ENCODE data around the gene ADAMTS6.
"Not testable (repeated sequence)": the region's sequence is repeated elsewhere in the genome, so short reads cannot be mapped to it uniquely, and the experiment has no call there.

The ADAMTS6 gene

GRCh38 chr5:65332591-65332990 is 149.1 kb downstream of the ADAMTS6 start:
- in situ Hi-C loops (cut with HindIII; ENCODE audit: low pct_unique_long_range_greater_than_20kb, low sequenced_read_pairs) = no loop called here
- no peak for TF ChIP-seq JUND (IDR thresholded peaks at IDR 0.05; ENCODE audit: low read depth)

DNA sequence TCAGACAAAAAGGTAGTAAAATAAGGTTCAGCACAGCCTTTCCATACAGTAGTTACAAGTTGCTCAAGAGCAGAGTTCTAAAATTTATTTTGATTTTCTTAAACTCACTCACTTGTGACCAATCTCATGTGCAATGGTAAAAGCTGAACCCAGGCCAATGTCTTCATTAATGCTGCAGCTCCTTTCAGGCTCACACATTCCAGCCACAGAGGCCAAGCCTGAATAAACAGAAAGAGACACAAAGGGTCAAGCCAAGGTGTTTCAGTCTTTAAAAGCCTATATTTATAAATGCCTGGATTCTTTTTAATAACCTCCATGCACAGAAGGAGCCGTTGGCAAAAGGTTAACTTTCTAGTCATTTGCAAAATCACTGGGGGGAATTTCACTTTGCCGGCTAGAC is 152.5 kb downstream of the ADAMTS6 start:
- in situ Hi-C loops (cut with HindIII; ENCODE audit: low pct_unique_long_range_greater_than_20kb, low sequenced_read_pairs) = no loop called here
- peak in 1 of 2 experiments; percentile 21 for DNase-seq (ENCODE audit: low read depth in 1 of 2, low spot score in 1 of 2)
- TF ChIP-seq JUND (IDR thresholded peaks at IDR 0.05; ENCODE audit: low read depth) = no peak

More at GRCh38 chr5:65332591-65332990, 149.1 kb downstream of the ADAMTS6 start:
- no peak for DNase-seq (ENCODE audit: low read depth in 1 of 2, low spot score in 1 of 2)

DNA sequence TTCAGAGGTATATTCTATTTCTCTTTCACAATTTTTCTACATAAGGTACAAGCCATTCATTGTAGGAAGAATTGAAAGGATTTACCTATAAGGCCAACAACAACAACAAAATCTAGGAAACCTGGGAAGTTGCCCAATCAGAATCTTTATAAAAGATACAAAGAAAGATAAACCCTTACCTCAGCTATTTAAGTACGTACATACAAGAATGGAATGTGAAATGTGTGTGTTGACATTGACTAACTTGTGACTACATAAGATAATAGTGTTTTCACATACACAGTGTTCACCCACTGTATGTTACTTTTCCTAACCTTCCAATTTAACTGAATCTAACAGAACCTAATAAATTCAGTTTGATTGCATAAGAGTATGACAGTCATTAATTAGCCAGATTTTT is 154.1 kb downstream of the ADAMTS6 start:
- no peak for TF ChIP-seq JUND (IDR thresholded peaks at IDR 0.05; ENCODE audit: low read depth)
- in situ Hi-C loops (cut with HindIII; ENCODE audit: low pct_unique_long_range_greater_than_20kb, low sequenced_read_pairs) = no loop called here
- peak in 1 of 2 experiments; percentile 35 for DNase-seq (ENCODE audit: low read depth in 1 of 2, low spot score in 1 of 2)

DNA sequence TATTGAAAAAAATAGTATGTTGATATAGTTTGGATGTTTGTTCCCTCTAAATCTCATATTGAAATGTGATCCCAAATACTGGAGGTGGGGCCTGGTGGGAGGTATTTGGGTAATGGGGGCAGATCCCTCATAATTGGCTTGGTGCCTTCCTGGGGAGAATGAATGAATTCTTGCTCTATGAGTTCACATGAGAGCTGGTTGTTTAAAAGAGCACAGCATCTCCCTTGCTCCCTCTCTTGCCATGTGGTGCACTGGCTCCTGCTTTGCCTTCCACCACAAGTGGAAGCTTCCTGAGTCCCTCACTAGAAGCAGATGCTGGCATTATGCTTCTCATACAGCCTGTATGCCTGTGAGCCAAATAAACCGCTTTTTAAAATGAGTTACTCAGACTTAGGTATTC is 154.8 kb downstream of the ADAMTS6 start:
- no peak for TF ChIP-seq JUND (IDR thresholded peaks at IDR 0.05; ENCODE audit: low read depth)
- DNase-seq (ENCODE audit: low read depth in 1 of 2, low spot score in 1 of 2) = no peak
- in situ Hi-C loops (cut with HindIII; ENCODE audit: low pct_unique_long_range_greater_than_20kb, low sequenced_read_pairs) = no loop called here

GRCh38 chr5:65324226-65324625 is 157.5 kb downstream of the ADAMTS6 start:
- no peak for DNase-seq (ENCODE audit: low read depth in 1 of 2, low spot score in 1 of 2)
- in situ Hi-C loops (cut with HindIII; ENCODE audit: low pct_unique_long_range_greater_than_20kb, low sequenced_read_pairs) = no loop called here
- no peak for TF ChIP-seq JUND (IDR thresholded peaks at IDR 0.05; ENCODE audit: low read depth)

GRCh38 chr5:65320704-65321103 is 161.0 kb downstream of the ADAMTS6 start:
- in situ Hi-C loops (cut with HindIII; ENCODE audit: low pct_unique_long_range_greater_than_20kb, low sequenced_read_pairs); DNase-seq (ENCODE audit: low read depth in 1 of 2, low spot score in 1 of 2): not testable (repeated sequence)

DNA sequence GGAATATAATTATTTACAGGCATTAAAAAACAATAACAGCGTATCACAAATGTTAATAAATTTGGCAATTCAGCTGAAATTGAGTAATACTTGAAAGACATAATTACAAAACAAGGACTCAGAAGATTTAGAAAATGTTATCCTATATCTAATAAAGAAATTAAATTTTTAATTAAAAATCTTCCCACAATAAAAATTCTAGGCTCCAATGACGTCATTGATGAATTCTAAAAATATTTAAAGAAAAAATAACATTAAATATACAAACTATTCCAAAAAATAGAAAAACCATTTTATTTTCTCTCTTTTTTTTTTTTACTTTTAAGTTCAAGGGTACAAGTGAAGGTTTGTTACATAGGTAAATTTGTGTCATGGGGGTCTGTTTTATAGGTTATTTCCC is 161.5 kb downstream of the ADAMTS6 start:
- no peak for DNase-seq (ENCODE audit: low read depth in 1 of 2, low spot score in 1 of 2)
- no peak for TF ChIP-seq JUND (IDR thresholded peaks at IDR 0.05; ENCODE audit: low read depth)
- in situ Hi-C loops (cut with HindIII; ENCODE audit: low pct_unique_long_range_greater_than_20kb, low sequenced_read_pairs) = no loop called here

DNA sequence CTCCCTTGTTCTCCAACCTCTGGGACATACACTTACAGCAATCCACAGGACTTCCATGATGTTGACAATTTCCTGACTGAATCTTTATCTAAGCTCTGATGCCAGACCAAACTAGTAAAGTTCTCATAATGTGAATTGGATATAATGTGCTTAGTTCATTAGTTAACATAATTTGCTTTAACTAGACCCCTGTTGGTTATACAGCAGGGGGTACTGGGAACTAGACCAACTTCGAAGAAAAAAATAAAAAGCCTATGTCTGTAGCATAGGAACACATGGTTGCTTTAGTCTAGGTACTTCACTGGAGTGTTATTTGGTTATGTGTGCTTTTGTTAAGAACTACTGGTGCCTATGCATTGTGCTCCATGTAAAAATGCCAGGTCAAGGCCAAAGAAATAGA is 173.8 kb downstream of the ADAMTS6 start:
- DNase-seq (ENCODE audit: low read depth in 1 of 2, low spot score in 1 of 2) = no peak
- in situ Hi-C loops (cut with HindIII; ENCODE audit: low pct_unique_long_range_greater_than_20kb, low sequenced_read_pairs) = no loop called here
- TF ChIP-seq JUND (IDR thresholded peaks at IDR 0.05; ENCODE audit: low read depth) = no peak

DNA sequence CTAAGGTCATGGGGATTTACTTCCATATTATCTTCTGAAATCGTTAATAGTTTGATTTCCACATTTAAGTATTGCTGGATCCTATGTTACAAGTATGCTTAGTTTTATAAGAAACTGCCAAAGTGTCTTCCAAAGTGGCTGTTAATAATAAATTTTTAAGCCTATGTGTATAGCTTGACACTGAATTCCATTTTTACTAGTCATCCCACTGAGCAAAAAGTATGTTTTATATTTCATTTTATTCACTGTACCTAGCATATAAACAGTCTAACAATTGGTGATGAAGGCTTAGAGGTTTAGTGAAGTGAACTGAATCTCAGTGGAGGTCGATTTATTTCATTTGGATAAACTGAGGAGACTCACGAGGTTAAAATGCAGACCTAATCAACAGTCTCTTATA is 174.6 kb downstream of the ADAMTS6 start:
- in situ Hi-C loops (cut with HindIII; ENCODE audit: low pct_unique_long_range_greater_than_20kb, low sequenced_read_pairs) = no loop called here
- no peak for DNase-seq (ENCODE audit: low read depth in 1 of 2, low spot score in 1 of 2)
- TF ChIP-seq JUND (IDR thresholded peaks at IDR 0.05; ENCODE audit: low read depth) = no peak

DNA sequence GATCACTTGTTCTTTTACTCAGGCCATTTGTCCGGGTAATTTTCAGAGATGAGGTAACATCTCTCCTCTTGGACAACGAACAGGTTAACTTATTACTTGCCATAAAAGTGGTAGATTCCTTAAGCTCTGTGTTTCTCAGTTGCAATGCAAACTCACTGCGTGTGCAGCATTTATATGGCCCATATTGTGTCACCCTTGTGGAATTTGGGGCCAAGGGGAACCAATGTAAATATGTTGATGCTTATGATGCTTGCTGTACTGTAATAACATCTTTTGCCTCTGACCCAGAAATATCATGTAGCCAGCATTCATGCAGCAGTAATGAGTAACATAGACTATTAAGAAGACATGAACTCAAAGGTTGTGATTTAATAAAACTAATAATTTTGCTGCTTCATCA is 175.8 kb downstream of the ADAMTS6 start:
- TF ChIP-seq JUND (IDR thresholded peaks at IDR 0.05; ENCODE audit: low read depth) = no peak
- in situ Hi-C loops (cut with HindIII; ENCODE audit: low pct_unique_long_range_greater_than_20kb, low sequenced_read_pairs) = no loop called here
- DNase-seq (ENCODE audit: low read depth in 1 of 2, low spot score in 1 of 2) = peak in 1 of 2 experiments; percentile 5

- no peak for TF ChIP-seq JUND (IDR thresholded peaks at IDR 0.05; ENCODE audit: low read depth)
- in situ Hi-C loops (cut with HindIII; ENCODE audit: low pct_unique_long_range_greater_than_20kb, low sequenced_read_pairs) = no loop called here
- DNase-seq (ENCODE audit: low read depth in 1 of 2, low spot score in 1 of 2) = no peak
Observed at GRCh38 chr5:65299861-65300260, 181.9 kb downstream of the ADAMTS6 start.

- in situ Hi-C loops (cut with HindIII; ENCODE audit: low pct_unique_long_range_greater_than_20kb, low sequenced_read_pairs) = no loop called here
- no peak for DNase-seq (ENCODE audit: low read depth in 1 of 2, low spot score in 1 of 2)
- TF ChIP-seq JUND (IDR thresholded peaks at IDR 0.05; ENCODE audit: low read depth) = no peak
Observed at GRCh38 chr5:65296067-65296466, 185.7 kb downstream of the ADAMTS6 start.

DNA sequence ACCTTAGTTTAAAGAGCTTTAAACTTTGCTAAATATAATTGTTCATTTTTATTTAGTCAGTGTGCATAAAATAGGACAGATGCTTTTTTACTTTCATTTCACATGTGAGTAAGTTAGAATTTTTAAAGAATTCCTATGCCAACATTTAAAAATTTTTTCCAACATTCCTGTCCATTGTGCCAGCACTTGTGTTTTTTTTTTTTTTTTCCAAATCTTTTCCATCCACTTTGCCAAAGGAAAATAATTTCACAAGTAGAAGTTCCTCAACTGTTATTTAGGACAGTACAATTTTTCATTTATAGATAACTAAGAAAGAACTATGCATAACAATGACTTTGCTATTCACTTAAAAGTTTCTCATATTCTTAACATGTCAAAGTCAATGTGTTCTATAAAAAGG is 189.5 kb downstream of the ADAMTS6 start:
- TF ChIP-seq JUND (IDR thresholded peaks at IDR 0.05; ENCODE audit: low read depth) = no peak
- in situ Hi-C loops (cut with HindIII; ENCODE audit: low pct_unique_long_range_greater_than_20kb, low sequenced_read_pairs) = no loop called here
- DNase-seq (ENCODE audit: low read depth in 1 of 2, low spot score in 1 of 2) = no peak

- no peak for DNase-seq (ENCODE audit: low read depth in 1 of 2, low spot score in 1 of 2)
- in situ Hi-C loops (cut with HindIII; ENCODE audit: low pct_unique_long_range_greater_than_20kb, low sequenced_read_pairs) = no loop called here
- no peak for TF ChIP-seq JUND (IDR thresholded peaks at IDR 0.05; ENCODE audit: low read depth)
Observed at GRCh38 chr5:65290677-65291076, 191.0 kb downstream of the ADAMTS6 start.

Data from T47D (cell line).